H1 (cell line): ENCODE measurements around the gene BRIP1. TPM values are rescaled to one million over a fixed set of nuclear protein-coding genes. Genes with fewer than 3 reads are reported as not detected.

Source experiments
- CTCF ChIA-PET: fragments of 300-600 bp; sonication (Branson Sonifier 250); formaldehyde crosslinking; loops from one replicate; lab custom pipeline; 2021; ENCODE audit not compliant: partially characterized antibody; lab: Charles Lee
- POLR2A ChIA-PET: fragments of 300-600 bp; sonication (Branson Sonifier 250); formaldehyde crosslinking; loops from one replicate; lab custom pipeline; 2021; ENCODE audit warnings: inconsistent platforms; ENCODE audit not compliant: partially characterized antibody; lab: Charles Lee
- DNase-seq, 2 experiments: peaks; one replicate each; pipeline versions ENCODE4 v3.0.0 to v3.0.0-alpha.2; 2010 to 2022; ENCODE audit warnings: low spot score in 2 of 2, low read depth in 1 of 2, mixed read lengths in 1 of 2
- FAIRE-seq: peaks from 2 replicates; lab custom pipeline; 2011; peaks lifted over from hg19 to GRCh38; lab: Jason Lieb, UNC
- H2AFZ ChIP-seq: 2 replicates; pipeline ENCODE4 v1.8.1; 2012; ENCODE audit warnings: low read length, inconsistent platforms
- H2AK5ac ChIP-seq: 2 replicates; pipeline ENCODE4 v1.6.1; 2013; ENCODE audit warnings: low read depth, low read length
- H2BK120ac ChIP-seq: replicated peaks from 2 replicates; pipeline ENCODE3; 2013; ENCODE audit warnings: low read depth, low read length, inconsistent platforms
- H2BK12ac ChIP-seq: 2 replicates; pipeline ENCODE4 v1.6.1; 2013; ENCODE audit warnings: low read depth, low read length
- H2BK15ac ChIP-seq: 2 replicates; pipeline ENCODE4 v1.6.1; 2013; ENCODE audit warnings: low read length
- H2BK20ac ChIP-seq: 2 replicates; pipeline ENCODE4 v1.6.1; 2013; ENCODE audit warnings: low read length
- H2BK5ac ChIP-seq: 2 replicates; pipeline ENCODE4 v1.6.1; 2013; ENCODE audit warnings: low read depth, low read length
- H3K14ac ChIP-seq: 2 replicates; pipeline ENCODE4 v1.6.1; 2013; ENCODE audit warnings: inconsistent platforms; ENCODE audit not compliant: insufficient read length
- H3K18ac ChIP-seq: 2 replicates; pipeline ENCODE4 v1.6.1; 2013; ENCODE audit warnings: low read length; ENCODE audit errors: extremely low read depth
- H3K23ac ChIP-seq: 2 replicates; pipeline ENCODE4 v1.6.1; 2013; ENCODE audit warnings: inconsistent platforms; ENCODE audit not compliant: insufficient read length
- H3K23me2 ChIP-seq: 2 replicates; pipeline ENCODE4 v1.6.1; 2013; ENCODE audit warnings: low read depth, low read length
- H3K27ac ChIP-seq: 2 replicates; pipeline ENCODE4 v1.6.1; 2011; ENCODE audit warnings: low read depth, low read length, inconsistent platforms
- H3K27me3 ChIP-seq, 4 experiments: replicated peaks in 1 of 4; 1 replicate in 1 of 4; 2 replicates in 3 of 4; pipeline versions ENCODE4 v1.6.1 to v1.8.1; 2011 to 2013; ENCODE audit warnings: low read length in 3 of 4, mild to moderate bottlenecking in 3 of 4, inconsistent platforms in 2 of 4, mixed read lengths in 2 of 4, moderate library complexity in 1 of 4; ENCODE audit not compliant: control insufficient read depth in 3 of 4, insufficient read depth in 3 of 4; ENCODE audit errors: extremely low read depth in 1 of 4
- H3K36me3 ChIP-seq, 4 experiments: 2 replicates each; pipeline versions ENCODE4 v1.6.1 to v1.8.1; 2011 to 2013; ENCODE audit warnings: mild to moderate bottlenecking in 4 of 4, low read length in 3 of 4, moderate library complexity in 2 of 4, control low read depth in 1 of 4, inconsistent platforms in 1 of 4; ENCODE audit not compliant: insufficient read depth in 4 of 4, control insufficient read depth in 2 of 4
- H3K4ac ChIP-seq: replicated peaks from 2 replicates; pipeline ENCODE3; 2013; ENCODE audit warnings: low read length, low read depth, mixed read lengths, inconsistent platforms; ENCODE audit not compliant: insufficient read length
- H3K4me1 ChIP-seq, 4 experiments: replicated peaks in 1 of 4; 1 replicate in 1 of 4; 2 replicates in 3 of 4; pipeline versions ENCODE4 v1.6.1 to v1.8.1; 2011 to 2013; ENCODE audit warnings: low read length in 3 of 4, inconsistent platforms in 2 of 4, mixed read lengths in 1 of 4; ENCODE audit not compliant: insufficient read depth in 4 of 4, control insufficient read depth in 3 of 4
- H3K4me2 ChIP-seq, 2 experiments: 2 replicates each; pipeline versions ENCODE4 v1.6.1 to v1.8.1; 2011 to 2013; ENCODE audit warnings: low read depth in 2 of 2, low read length in 2 of 2, control low read depth in 1 of 2, inconsistent platforms in 1 of 2, mild to moderate bottlenecking in 1 of 2; ENCODE audit not compliant: insufficient read depth in 1 of 2
- H3K4me3 ChIP-seq, 4 experiments: fragments of 200-600, 300-600 bp in 1 of 4; sonication (generic), shearing (Covaris generic), sonication (Bioruptor Twin) in 1 of 4; 2 replicates each; pipeline versions ENCODE4 v1.5.1 to v1.8.1; 2011 to 2016; ENCODE audit warnings: low read length in 4 of 4, low read depth in 3 of 4, control low read depth in 2 of 4, inconsistent platforms in 2 of 4, mild to moderate bottlenecking in 2 of 4, mixed read lengths in 1 of 4, moderate library complexity in 1 of 4; ENCODE audit not compliant: insufficient read depth in 2 of 4; ENCODE audit errors: extremely low read depth in 1 of 4
- H3K56ac ChIP-seq: replicated peaks from 2 replicates; pipeline ENCODE3; 2013; ENCODE audit warnings: low read depth, mild to moderate bottlenecking, mixed read lengths, low read length, inconsistent platforms; ENCODE audit not compliant: insufficient read length
- H3K79me1 ChIP-seq: 2 replicates; pipeline ENCODE4 v1.6.1; 2013; ENCODE audit warnings: low read depth, low read length, control low read depth
- H3K79me2 ChIP-seq, 2 experiments: 2 replicates each; pipeline versions ENCODE4 v1.6.1 to v1.8.1; 2012 to 2013; ENCODE audit warnings: low read length in 2 of 2, mild to moderate bottlenecking in 2 of 2, inconsistent platforms in 1 of 2; ENCODE audit not compliant: insufficient read depth in 2 of 2, control insufficient read depth in 1 of 2
- H3K9ac ChIP-seq, 4 experiments: replicated peaks in 1 of 4; 1 replicate in 1 of 4; 2 replicates in 3 of 4; pipeline versions ENCODE4 v1.6.1 to v1.8.1; 2011 to 2013; ENCODE audit warnings: low read depth in 3 of 4, low read length in 3 of 4, control low read depth in 2 of 4, mild to moderate bottlenecking in 2 of 4, moderate library complexity in 2 of 4, inconsistent platforms in 1 of 4; ENCODE audit errors: extremely low read depth in 1 of 4
- H3K9me3 ChIP-seq, 2 experiments: 2 replicates each; pipeline versions ENCODE4 v1.6.1 to v1.8.1; 2012 to 2013; ENCODE audit warnings: mild to moderate bottlenecking in 2 of 2, moderate library complexity in 2 of 2, control low read depth in 1 of 2, inconsistent platforms in 1 of 2, low read depth in 1 of 2, low read length in 1 of 2, mixed read lengths in 1 of 2; ENCODE audit not compliant: insufficient read depth in 2 of 2
- H4K20me1 ChIP-seq, 2 experiments: replicated peaks in 1 of 2; 2 replicates each; pipeline versions ENCODE3 to v1.8.1; 2011 to 2013; ENCODE audit warnings: inconsistent platforms in 2 of 2, low read length in 2 of 2, mild to moderate bottlenecking in 1 of 2; ENCODE audit not compliant: insufficient read depth in 2 of 2, control insufficient read depth in 1 of 2
- H4K5ac ChIP-seq: 2 replicates; pipeline ENCODE4 v1.6.1; 2013; ENCODE audit warnings: low read length, low read depth, mixed read lengths, inconsistent platforms; ENCODE audit not compliant: insufficient read length
- H4K8ac ChIP-seq: 2 replicates; pipeline ENCODE4 v1.8.0; 2013; ENCODE audit warnings: mild to moderate bottlenecking, moderate library complexity, low read length, inconsistent platforms; ENCODE audit not compliant: insufficient read depth; ENCODE audit errors: extremely low read depth
- H4K91ac ChIP-seq: replicated peaks from 2 replicates; pipeline ENCODE3; 2013; ENCODE audit warnings: low read length, mixed read lengths, inconsistent platforms; ENCODE audit not compliant: insufficient read length
- ATF2 ChIP-seq: IDR thresholded peaks from 2 replicates; pipeline ENCODE4 v1.6.1; 2012; ENCODE audit warnings: low read length, inconsistent platforms
- FOSL1 ChIP-seq: IDR thresholded peaks from 2 replicates; pipeline ENCODE4 v1.6.1; 2011; ENCODE audit warnings: mild to moderate bottlenecking, low read depth, low read length, moderate library complexity; ENCODE audit not compliant: insufficient read depth
- GTF2F1 ChIP-seq: IDR thresholded peaks from 2 replicates; pipeline ENCODE4 v1.6.1; 2012; ENCODE audit warnings: low read depth, low read length, improper control_type of control experiment, borderline replicate concordance
- HDAC6 ChIP-seq: IDR thresholded peaks from one replicate; pipeline ENCODE4 v1.7.1; 2012; ENCODE audit warnings: low read depth, mild to moderate bottlenecking, inconsistent platforms, low read length, moderate library complexity
- JUN ChIP-seq: IDR thresholded peaks from 2 replicates; pipeline ENCODE4 v1.6.1; 2011; ENCODE audit warnings: low read depth, mild to moderate bottlenecking, improper control_type of control experiment, low read length
- JUND ChIP-seq: IDR thresholded peaks from 2 replicates; pipeline ENCODE4 v1.6.1; 2011; ENCODE audit warnings: mild to moderate bottlenecking, improper control_type of control experiment, low read length
- KDM5A ChIP-seq: fragments of 200-600 bp; IDR thresholded peaks from 2 replicates; pipeline ENCODE4 v1.7.1; 2012; ENCODE audit warnings: mild to moderate bottlenecking, low read length, inconsistent platforms, mixed read lengths
- NANOG ChIP-seq: IDR thresholded peaks from 2 replicates; pipeline ENCODE4 v1.6.1; 2011; ENCODE audit warnings: low read length, low read depth, mild to moderate bottlenecking, inconsistent platforms; ENCODE audit not compliant: insufficient read depth, poor library complexity, severe bottlenecking
- NRF1 ChIP-seq: IDR thresholded peaks from 2 replicates; pipeline ENCODE4 v1.6.1; 2011; ENCODE audit warnings: mild to moderate bottlenecking, low read depth, low read length, improper control_type of control experiment
- POU5F1 ChIP-seq: IDR thresholded peaks from 2 replicates; pipeline ENCODE4 v1.6.1; 2011; ENCODE audit warnings: low read depth, mild to moderate bottlenecking, low read length, moderate library complexity
- RFX5 ChIP-seq: IDR thresholded peaks from 2 replicates; pipeline ENCODE4 v1.6.1; 2011; ENCODE audit warnings: low read depth, low read length, improper control_type of control experiment, borderline replicate concordance
- RXRA ChIP-seq: IDR thresholded peaks from 2 replicates; pipeline ENCODE4 v1.6.1; 2011; ENCODE audit warnings: low read depth, mild to moderate bottlenecking, low read length, moderate library complexity; ENCODE audit not compliant: insufficient read depth
- SIX5 ChIP-seq: IDR thresholded peaks from 2 replicates; pipeline ENCODE4 v1.6.1; 2011; ENCODE audit warnings: mild to moderate bottlenecking, low read depth, low read length
- SP1 ChIP-seq: IDR thresholded peaks from 2 replicates; pipeline ENCODE4 v1.6.1; 2011; ENCODE audit warnings: low read depth, low read length
- WGBS, 2 experiments: shearing (Covaris generic) in 1 of 2; methylation state at CpG; one replicate each; pipeline versions ENCODE4 v1.1.6 to v1.1.7; 2013 to 2015; ENCODE audit warnings: low lambda C conversion rate in 2 of 2, mixed read lengths in 2 of 2, inconsistent platforms in 1 of 2, low coverage in 1 of 2, missing lambda C conversion rate in 1 of 2; ENCODE audit not compliant: insufficient replicate concordance in 2 of 2, insufficient coverage in 1 of 2, insufficient read length in 1 of 2; ENCODE audit errors: extremely low coverage in 1 of 2, missing lambda C conversion rate in 1 of 2; 5-methylcytosine and 5-hydroxymethylcytosine counted together
- polyA plus RNA-seq, 7 experiments: library from polyadenylated mRNA; depleted of rRNA in 3 of 7; stranded (reverse) in 5 of 7; unstranded in 2 of 7; fragments of >200 nt in 5 of 7; fragments of 200-250 nt in 2 of 7; gene quantifications; 1 replicate in 5 of 7; 2 replicates in 1 of 7; 4 replicates in 1 of 7; pipeline versions ENCODE4 v1.2.1 to v1.2.3, GENCODE V29; 2011 to 2013; ENCODE audit warnings: missing spikeins in 2 of 7, mixed read lengths in 2 of 7
- total RNA-seq: library from RNA; stranded (reverse); fragmentation: NEBNext Ultra II Directional; extraction: Animal tissue kit (Norgen Biotek cat#: 25700); gene quantifications from 2 replicates; pipeline ENCODE4 v1.2.1, GENCODE V29; 2021

Gene BRIP1
- total and polyA plus RNA-seq, 2 of the 8 experiments (the other 6 are each of a cell fraction or from before 2014, with no cell fraction given) = 5.8 to 19.2 TPM

GRCh38 chr17:61743766-61744165 lies 119.6 kb downstream of the BRIP1 start:
- Histone ChIP-seq H4K20me1 (no peaks in the 10 kb centered on the region), H3K9me3 (peaks cover 6 to 10% of the 10 kb centered on the region in 2 experiments; a peak in 2 of 4 replicates), H3K14ac (no peak overlapping the region), H4K91ac (no peak overlapping the region), H3K23me2 (no peaks in the 10 kb centered on the region), H2BK20ac (no peak overlapping the region), H3K4me3 (no peak overlapping the region), H3K27ac (no peak overlapping the region), H3K56ac (no peak overlapping the region), H3K27me3 (no peaks in the 10 kb centered on the region), H3K36me3 (peaks cover 0 to 19% (median 11%) of the 10 kb centered on the region in 4 experiments; a peak in 5 of 8 replicates), H3K4me2 (no peak overlapping the region), H2AK5ac (no peak overlapping the region), H3K4me1 (no peaks in the 10 kb centered on the region), H2BK120ac (no peak overlapping the region), H2BK5ac (no peak overlapping the region), H2AFZ (no peak overlapping the region), H2BK15ac (no peak overlapping the region), H3K9ac (no peak overlapping the region), H2BK12ac (no peak overlapping the region), H3K4ac (no peak overlapping the region), H3K23ac (no peak overlapping the region), H3K79me2 (no peaks in the 10 kb centered on the region), H4K5ac (no peak overlapping the region), H3K79me1 (no peaks in the 10 kb centered on the region), H3K18ac (no peak overlapping the region), H4K8ac (no peak overlapping the region)
- FAIRE-seq (no peak), DNase-seq (no peak)
- ChIA-PET CTCF (no interaction called here), POLR2A (no interaction called here)
- 92% methylated on average over 6 of the region's 6 CpGs; no CpG with 5 or more reads in 1 of the 2 experiments for WGBS, 2 experiments
- no peak for TF ChIP-seq ATF2
- no peak for TF ChIP-seq NRF1
- TF ChIP-seq SIX5 = no peak
- no peak for TF ChIP-seq HDAC6
- no peak for TF ChIP-seq RFX5
- no peak for TF ChIP-seq SP1
- TF ChIP-seq POU5F1 = no peak
- no peak for TF ChIP-seq NANOG
- TF ChIP-seq JUND = no peak
- TF ChIP-seq RXRA = no peak
- TF ChIP-seq JUN = no peak
- TF ChIP-seq FOSL1 = no peak
- no peak for TF ChIP-seq GTF2F1
- TF ChIP-seq KDM5A = no peak
